DND-41 (cell line): Measurements from ENCODE around the gene CCBE1.

Source experiments
- ATAC-seq: fragments of 200-7000 bp; cut with Tn5 transposase; 3 replicates; pipeline ENCODE4 v1.9.1; 2021; ENCODE audit warnings: low read depth; ENCODE audit not compliant: insufficient read depth
- DNase-seq: peaks from one replicate; pipeline ENCODE4 v3.0.0-alpha.2; 2020
- H2AFZ ChIP-seq: 2 replicates; pipeline ENCODE4 v1.6.0; 2012; ENCODE audit warnings: low read depth, low read length
- H3K27ac ChIP-seq: 2 replicates; pipeline ENCODE4 v1.5.1; 2012; ENCODE audit warnings: low read length, inconsistent platforms
- H3K27me3 ChIP-seq: fragments of 200-600 bp; sonication (generic); 2 replicates; pipeline ENCODE4 v1.6.0; 2012; ENCODE audit warnings: low read length, mild to moderate bottlenecking, inconsistent platforms; ENCODE audit not compliant: insufficient read depth, poor library complexity
- H3K36me3 ChIP-seq: 2 replicates; pipeline ENCODE4 v1.5.1; 2012; ENCODE audit warnings: low read length, inconsistent platforms; ENCODE audit not compliant: insufficient read depth
- H3K4me1 ChIP-seq: 2 replicates; pipeline ENCODE4 v1.5.1; 2012; ENCODE audit warnings: mild to moderate bottlenecking, low read length; ENCODE audit not compliant: insufficient read depth
- H3K4me2 ChIP-seq: 2 replicates; pipeline ENCODE4 v1.6.0; 2012; ENCODE audit warnings: mild to moderate bottlenecking, moderate library complexity, low read length, inconsistent platforms; ENCODE audit not compliant: insufficient read depth
- H3K4me3 ChIP-seq, 2 experiments: fragments of 200-600 bp in 1 of 2; shearing (Covaris generic) in 1 of 2; 2 replicates each; pipeline ENCODE4 v1.5.1; 2012 to 2016; ENCODE audit warnings: inconsistent platforms in 2 of 2, low read length in 2 of 2, mild to moderate bottlenecking in 2 of 2, low read depth in 1 of 2, moderate library complexity in 1 of 2
- H3K79me2 ChIP-seq: 2 replicates; pipeline ENCODE4 v1.6.0; 2012; ENCODE audit warnings: low read length, inconsistent platforms; ENCODE audit not compliant: insufficient read depth
- H3K9ac ChIP-seq: 2 replicates; pipeline ENCODE4 v1.6.0; 2012; ENCODE audit warnings: low read depth, mild to moderate bottlenecking, inconsistent platforms, low read length, moderate library complexity
- H3K9me3 ChIP-seq: 2 replicates; pipeline ENCODE4 v1.5.1; 2012; ENCODE audit warnings: low read length, moderate library complexity, mild to moderate bottlenecking, inconsistent platforms; ENCODE audit not compliant: insufficient read depth, severe bottlenecking
- H4K20me1 ChIP-seq: 2 replicates; pipeline ENCODE4 v1.6.0; 2012; ENCODE audit warnings: low read length; ENCODE audit not compliant: insufficient read depth
- CTCF ChIP-seq: IDR thresholded peaks from 2 replicates; pipeline ENCODE4 v1.5.1; 2012; ENCODE audit warnings: borderline replicate concordance, low read length, moderate library complexity, mild to moderate bottlenecking; ENCODE audit not compliant: poor library complexity, severe bottlenecking; ENCODE audit errors: extremely low read depth
- EZH2 ChIP-seq: IDR thresholded peaks from 3 replicates; pipeline ENCODE4 v1.6.1; 2012; ENCODE audit warnings: borderline replicate concordance, low read depth, mild to moderate bottlenecking, moderate library complexity, low read length, inconsistent platforms; ENCODE audit not compliant: severe bottlenecking

Gene CCBE1

GRCh38 chr18:59646963-59647307 lies 50.3 kb downstream of the CCBE1 start:
- Histone ChIP-seq H3K36me3 (no peaks in the 10 kb centered on the region), H3K27me3 (no peaks in the 10 kb centered on the region), H3K4me3 (no peak overlapping the region), H3K9ac (no peak overlapping the region), H3K4me2 (no peak overlapping the region), H4K20me1 (no peaks in the 10 kb centered on the region), H3K9me3 (no peaks in the 10 kb centered on the region), H3K4me1 (no peaks in the 10 kb centered on the region), H2AFZ (no peak overlapping the region), H3K79me2 (no peaks in the 10 kb centered on the region), H3K27ac (no peak overlapping the region)
- ATAC-seq (no peak), DNase-seq (no peak)
- TF ChIP-seq EZH2 (no peak), CTCF (no peak)

GRCh38 chr18:59646228-59646962 lies 50.8 kb downstream of the CCBE1 start:
- H3K79me2 ChIP-seq = no peaks in the 10 kb centered on the region
- ATAC-seq = no peak
- H3K4me2 ChIP-seq = no peak overlapping the region
- H2AFZ ChIP-seq = no peak overlapping the region
- no peaks in the 10 kb centered on the region for H3K9me3 ChIP-seq
- H4K20me1 ChIP-seq = no peaks in the 10 kb centered on the region
- no peak for DNase-seq
- no peak overlapping the region for H3K9ac ChIP-seq
- H3K27me3 ChIP-seq = no peaks in the 10 kb centered on the region
- H3K27ac ChIP-seq = no peak overlapping the region
- TF ChIP-seq EZH2 = no peak
- TF ChIP-seq CTCF = peak; percentile 34
- H3K36me3 ChIP-seq = no peaks in the 10 kb centered on the region
- H3K4me1 ChIP-seq = no peaks in the 10 kb centered on the region
- no peak overlapping the region for H3K4me3 ChIP-seq

GRCh38 chr18:59643740-59644139 lies 53.5 kb downstream of the CCBE1 start:
- no peak overlapping the region for H3K4me2 ChIP-seq
- no peaks in the 10 kb centered on the region for H3K79me2 ChIP-seq
- TF ChIP-seq EZH2 = no peak
- TF ChIP-seq CTCF = no peak
- no peaks in the 10 kb centered on the region for H3K27me3 ChIP-seq
- no peaks in the 10 kb centered on the region for H3K4me1 ChIP-seq
- no peak overlapping the region for H3K4me3 ChIP-seq
- ATAC-seq = no peak
- H3K36me3 ChIP-seq = no peaks in the 10 kb centered on the region
- H2AFZ ChIP-seq = no peak overlapping the region
- H4K20me1 ChIP-seq = no peaks in the 10 kb centered on the region
- H3K9ac ChIP-seq = no peak overlapping the region
- H3K27ac ChIP-seq = no peak overlapping the region
- no peaks in the 10 kb centered on the region for H3K9me3 ChIP-seq
- DNase-seq = no peak

DNA sequence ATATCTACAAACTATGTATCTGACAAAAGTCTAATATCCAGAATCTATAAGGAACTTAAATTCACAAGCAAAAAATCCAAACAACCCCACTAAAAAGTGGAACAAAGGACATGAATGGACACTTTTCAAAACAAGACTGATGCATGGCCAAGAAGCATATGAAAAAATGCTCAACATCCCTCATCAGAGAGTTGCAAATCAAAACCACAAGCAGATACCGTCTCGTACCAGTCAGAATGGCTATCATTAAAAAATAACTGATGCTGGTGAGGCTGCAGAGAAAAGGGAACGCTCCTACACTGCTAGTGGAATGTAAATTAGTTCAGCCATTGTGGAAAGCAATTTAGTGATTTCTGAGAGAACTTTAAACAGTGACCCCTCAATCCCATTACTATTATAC lies 56.5 kb downstream of the CCBE1 start:
- Histone ChIP-seq H3K36me3 (no peaks in the 10 kb centered on the region), H3K9me3 (no peaks in the 10 kb centered on the region), H4K20me1 (no peaks in the 10 kb centered on the region), H3K4me1 (no peaks in the 10 kb centered on the region), H3K4me2 (no peak overlapping the region), H3K27me3 (no peaks in the 10 kb centered on the region), H3K79me2 (no peaks in the 10 kb centered on the region), H3K27ac (no peak overlapping the region), H3K9ac (no peak overlapping the region), H3K4me3 (no peak overlapping the region), H2AFZ (no peak overlapping the region)
- TF ChIP-seq EZH2 (no peak), CTCF (no peak)
- no peak for DNase-seq
- no peak for ATAC-seq
